K562 (cell line): ENCODE results near the gene DGKA. TPM values are rescaled to one million over a fixed set of nuclear protein-coding genes. Genes with fewer than 3 reads are reported as not detected.

Experiments
- ARID1B ChIP-seq: fragments of 450-650 bp; IDR thresholded peaks from 2 replicates; pipeline ENCODE4 v1.6.1; 2016; ENCODE audit warnings: antibody characterized with exemption, mild to moderate bottlenecking, inconsistent platforms
- BHLHE40 ChIP-seq: IDR thresholded peaks from 2 replicates; pipeline ENCODE4 v1.6.1; 2011; ENCODE audit warnings: low read length, improper control_type of control experiment
- FOXP4 ChIP-seq: sonication (generic); formaldehyde crosslinking; IDR thresholded peaks from 2 replicates; pipeline ENCODE4 v1.8.0; 2022; ENCODE audit warnings: mild to moderate bottlenecking, missing genetic modification reagents, borderline replicate concordance
- HCFC1 ChIP-seq: IDR thresholded peaks from 2 replicates; pipeline ENCODE4 v1.6.1; 2012; ENCODE audit warnings: low read depth, low read length, improper control_type of control experiment
- HDAC3 ChIP-seq: fragments of 450-650 bp; IDR thresholded peaks from 2 replicates; pipeline ENCODE4 v1.6.1; 2018; ENCODE audit warnings: borderline replicate concordance, mild to moderate bottlenecking, moderate library complexity; ENCODE audit not compliant: partially characterized antibody
- KHSRP ChIP-seq: fragments of 450-650 bp; IDR thresholded peaks from 2 replicates; pipeline ENCODE4 v1.6.1; 2017
- KLF1 ChIP-seq: fragments of 450-650 bp; IDR thresholded peaks from 2 replicates; pipeline ENCODE4 v1.6.1; 2016; ENCODE audit warnings: missing genetic modification characterization, missing compliant biosample characterization
- MAFF ChIP-seq: IDR thresholded peaks from 2 replicates; pipeline ENCODE4 v1.6.1; 2012; ENCODE audit warnings: low read length, improper control_type of control experiment
- MTA2 ChIP-seq: fragments of 450-650 bp; IDR thresholded peaks from 2 replicates; pipeline ENCODE4 v1.6.1; 2016; ENCODE audit warnings: low read depth
- NR2C2 ChIP-seq, 2 experiments: fragments of 200-800 bp in 1 of 2; sonication (Bioruptor generic) in 1 of 2; sonication (generic) in 1 of 2; formaldehyde crosslinking in 1 of 2; IDR thresholded peaks; 2 replicates each; pipeline versions ENCODE4 v1.6.1 to v1.8.0; 2016 to 2022; ENCODE audit warnings: mild to moderate bottlenecking in 1 of 2, missing compliant biosample characterization in 1 of 2, missing genetic modification characterization in 1 of 2, missing genetic modification reagents in 1 of 2
- PHB ChIP-seq: fragments of 250-450 bp; sonication (Bioruptor Pico); IDR thresholded peaks from 2 replicates; pipeline ENCODE4 v1.5.0; 2021
- PML ChIP-seq: IDR thresholded peaks from 2 replicates; pipeline ENCODE4 v1.6.1; 2012; ENCODE audit warnings: low read length, inconsistent platforms
- PTBP1 ChIP-seq: fragments of 200-400 bp; formaldehyde crosslinking; IDR thresholded peaks from 2 replicates; pipeline ENCODE4 v1.6.1; 2017; ENCODE audit warnings: low read depth, low read length
- SLC30A9 ChIP-seq: fragments of 250-450 bp; sonication (Bioruptor Pico); IDR thresholded peaks from 2 replicates; pipeline ENCODE4 v1.8.0; 2022; ENCODE audit warnings: mild to moderate bottlenecking, moderate library complexity
- SPI1 ChIP-seq: IDR thresholded peaks from 2 replicates; pipeline ENCODE4 v1.6.1; 2011; ENCODE audit warnings: low read depth, low read length, control low read depth, borderline replicate concordance
- ZBTB11 ChIP-seq, 3 experiments: fragments of 200-800 bp in 1 of 3; fragments of 250-450 bp in 1 of 3; fragments of 450-650 bp in 1 of 3; sonication (Bioruptor Pico) in 1 of 3; sonication (Bioruptor generic) in 1 of 3; formaldehyde crosslinking in 1 of 3; IDR thresholded peaks; 2 replicates each; pipeline versions ENCODE4 v1.6.1 to v1.8.0; 2016 to 2022; ENCODE audit warnings: mild to moderate bottlenecking in 2 of 3, missing genetic modification characterization in 2 of 3, missing compliant biosample characterization in 1 of 3, moderate library complexity in 1 of 3
- ZFX ChIP-seq: sonication (generic); formaldehyde crosslinking; IDR thresholded peaks from 2 replicates; pipeline ENCODE4 v1.8.0; 2022; ENCODE audit warnings: mild to moderate bottlenecking, missing genetic modification reagents, moderate library complexity
- ZKSCAN3 ChIP-seq: fragments of 250-450 bp; sonication (Bioruptor Pico); IDR thresholded peaks from 2 replicates; pipeline ENCODE4 v1.4.0; 2020
- polyA plus RNA-seq, 8 experiments: library from polyadenylated mRNA; depleted of rRNA in 4 of 8; stranded (reverse) in 5 of 8; unstranded in 3 of 8; fragments of >200 nt; fragmentation: Nextera tagmentation in 2 of 8; fragmentation: Illumina TruSeq in 1 of 8; extraction: Ambion mirVana in 2 of 8; extraction: Trizol in 1 of 8; gene quantifications; 2 replicates each; pipeline versions ENCODE4 v1.2.1 to v1.2.3, GENCODE V29; 2011 to 2014; ENCODE audit warnings: inconsistent platforms in 1 of 8, missing spikeins in 1 of 8
- total RNA-seq, 7 experiments: library from RNA; depleted of rRNA in 6 of 7; stranded (reverse); fragments of >200 nt in 6 of 7; fragmentation: Illumina TruSeq in 2 of 7; extraction: Trizol in 2 of 7; gene quantifications; 2 replicates each; pipeline versions ENCODE4 v1.2.1 to v1.2.3, GENCODE V29; 2011 to 2021; ENCODE audit warnings: low replicate concordance in 1 of 7

Gene DGKA
- total and polyA plus RNA-seq, 9 of the 15 experiments (the other 6 are each of a cell fraction or from before 2014, with no cell fraction given) = 3.4 to 12.4 (median 6.2) TPM

GRCh38 chr12:55927588-55928502 lies 3.1 kb upstream of the DGKA start, which contains the start of gene PYM1 (continued):
- TF ChIP-seq BHLHE40 = no peak
- TF ChIP-seq ZKSCAN3 (CRISPR knock-in tag) = no peak
- peak; percentile 46; the same call in 1 of the 2 replicates for TF ChIP-seq ARID1B
- no peak for TF ChIP-seq MTA2
- peak; percentile 38 to 93 (median 67); a peak in 4 of 6 replicates for TF ChIP-seq ZBTB11 (CRISPR knock-in tag; IDR thresholded peaks at IDR 0.05)
- TF ChIP-seq PML = peak; percentile 43; the same call in 1 of the 2 replicates
- no peak for TF ChIP-seq KLF1 (tag)
- TF ChIP-seq PTBP1 = no peak
- TF ChIP-seq MAFF = no peak
- no peak for TF ChIP-seq SLC30A9 (CRISPR knock-in tag)
- TF ChIP-seq KHSRP = no peak
- no peak for TF ChIP-seq HCFC1
- peak; percentile 15 for TF ChIP-seq HDAC3
- peak; percentile 41; the same call in 1 of the 2 replicates for TF ChIP-seq FOXP4 (CRISPR knock-in tag)
- no peak for TF ChIP-seq PHB
- TF ChIP-seq NR2C2 (CRISPR knock-in tag; IDR thresholded peaks at IDR 0.05) = peak; percentile 90
- peak; percentile 98 for TF ChIP-seq NR2C2 (tag; IDR thresholded peaks at IDR 0.05)
- TF ChIP-seq ZFX (CRISPR knock-in tag) = peak; percentile 96
- no peak for TF ChIP-seq SPI1
